GM21381 (cell line): Measurements from ENCODE around the gene NKX1-1.

Experiments used
- ATAC-seq: cut with Tn5 transposase; IDR thresholded peaks from one replicate; pipeline ENCODE4 v1.9.1; 2021; ENCODE audit warnings: mild to moderate bottlenecking, moderate library complexity; ENCODE audit not compliant: unreplicated experiment

Gene NKX1-1

DNA sequence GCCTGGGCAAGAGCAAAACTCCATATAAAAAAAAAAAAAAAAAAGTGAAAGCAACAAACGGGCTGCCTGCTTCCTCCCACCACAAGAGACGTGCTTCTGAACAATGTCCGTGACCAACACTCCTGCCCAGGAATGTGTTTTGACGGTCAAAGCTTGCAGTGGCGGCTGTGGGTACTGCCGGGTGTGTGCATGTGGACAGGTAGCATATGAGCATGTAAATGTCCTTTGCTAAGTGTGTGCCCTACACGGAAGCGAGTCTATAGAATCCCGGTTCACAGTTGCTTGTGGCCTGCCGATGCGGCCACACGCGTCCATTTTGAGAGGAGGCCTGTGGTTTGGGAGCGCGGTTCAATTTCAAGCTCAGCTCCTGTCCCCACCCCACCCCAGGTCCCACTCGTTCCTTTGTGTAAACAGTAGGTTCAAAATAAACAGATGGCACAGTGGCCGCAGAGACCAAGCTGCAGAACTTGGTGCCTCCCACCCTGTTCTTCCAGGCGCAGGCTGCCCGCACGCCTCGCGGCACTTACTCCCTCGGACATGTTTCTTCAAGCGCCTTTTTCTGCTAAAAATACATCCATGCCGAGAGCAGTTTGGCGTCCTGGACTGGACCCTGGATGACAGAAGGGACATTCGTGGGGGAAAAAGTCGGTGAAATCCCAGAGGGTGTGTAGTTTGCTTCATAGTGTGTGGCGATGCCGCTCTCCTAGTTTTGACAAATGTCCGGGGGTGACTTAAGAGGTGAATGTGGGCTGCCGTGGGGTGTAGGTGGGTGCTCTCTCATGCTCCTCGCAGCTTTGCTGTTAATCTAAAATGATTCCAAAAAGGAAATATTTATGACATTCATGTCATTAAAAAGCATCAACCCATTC is 11.5 kb upstream of the NKX1-1 start:
- ATAC-seq, result no peak

DNA sequence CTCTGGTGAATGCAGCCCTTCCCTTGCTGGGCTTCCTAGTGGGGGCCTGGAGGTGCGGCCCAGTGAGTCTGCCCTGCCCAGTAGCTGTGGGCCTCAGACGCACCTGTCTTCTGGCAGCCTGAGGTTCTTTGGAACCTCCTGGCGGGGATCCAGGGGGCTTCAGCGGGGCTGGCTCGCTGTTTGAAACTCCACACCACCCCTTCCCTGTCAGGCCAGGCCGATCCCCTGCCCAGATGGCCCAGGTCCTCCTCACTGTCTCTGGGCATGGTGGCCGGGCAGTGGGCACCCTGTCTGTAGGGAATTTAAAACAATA is 10.7 kb upstream of the NKX1-1 start:
- no peak for ATAC-seq

DNA sequence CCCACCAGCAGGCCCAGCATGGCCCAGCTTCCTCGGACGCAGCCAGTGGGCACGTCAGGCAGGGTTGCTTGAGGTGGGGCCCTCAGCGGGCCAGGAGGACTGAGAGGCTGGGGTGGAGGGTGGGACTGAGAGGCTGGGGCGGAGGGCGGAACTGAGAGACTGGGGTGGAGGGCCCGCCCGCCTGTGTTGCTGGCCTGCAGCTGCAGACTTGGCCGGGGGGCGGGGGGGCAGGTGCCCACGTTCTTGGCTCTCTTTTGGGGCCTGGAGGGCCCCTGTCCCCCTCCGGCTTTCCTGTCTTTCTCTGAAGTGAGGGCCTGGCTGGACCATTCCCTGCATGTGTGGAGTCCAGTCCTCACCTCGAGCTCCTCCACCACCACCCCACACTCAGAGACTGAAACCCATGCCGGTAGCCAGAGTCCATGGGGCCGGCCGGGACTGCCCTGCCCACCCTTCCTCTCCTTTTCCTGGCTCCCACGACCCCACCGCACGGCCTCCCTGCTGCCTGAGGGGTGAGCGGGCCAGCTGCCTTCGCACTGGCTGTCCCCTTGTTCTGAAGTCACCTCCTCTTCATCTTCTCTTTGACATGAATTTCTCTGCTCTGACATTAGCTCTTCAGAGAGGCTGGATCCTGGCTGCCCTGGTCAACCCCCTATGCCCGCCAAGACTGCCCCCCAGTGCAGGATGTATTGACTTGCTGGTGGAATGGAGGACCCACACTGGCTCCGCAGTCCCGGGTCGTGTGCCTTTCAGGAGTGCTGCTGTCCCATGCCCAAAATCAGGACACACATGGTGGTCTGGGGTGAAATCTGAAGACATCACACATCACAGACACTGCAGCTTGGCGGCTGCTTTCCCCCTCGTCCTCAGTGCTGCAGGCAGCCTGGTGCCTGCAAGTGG is 10.1 kb upstream of the NKX1-1 start:
- no peak for ATAC-seq

DNA sequence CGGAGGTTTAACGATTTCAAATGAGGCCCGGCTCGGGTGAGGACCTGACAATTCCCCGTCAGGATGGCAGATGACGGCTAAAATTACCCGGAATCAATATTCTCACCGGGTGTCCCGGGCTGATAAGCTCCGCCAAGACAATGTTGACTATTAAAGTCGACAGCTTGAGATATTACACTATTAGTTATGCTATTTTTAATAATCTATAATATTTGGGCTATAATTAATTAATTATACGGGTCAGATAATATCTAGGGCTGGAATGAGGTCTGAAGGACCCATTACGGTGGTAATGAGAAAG is 9.4 kb upstream of the NKX1-1 start:
- ATAC-seq, result no peak

DNA sequence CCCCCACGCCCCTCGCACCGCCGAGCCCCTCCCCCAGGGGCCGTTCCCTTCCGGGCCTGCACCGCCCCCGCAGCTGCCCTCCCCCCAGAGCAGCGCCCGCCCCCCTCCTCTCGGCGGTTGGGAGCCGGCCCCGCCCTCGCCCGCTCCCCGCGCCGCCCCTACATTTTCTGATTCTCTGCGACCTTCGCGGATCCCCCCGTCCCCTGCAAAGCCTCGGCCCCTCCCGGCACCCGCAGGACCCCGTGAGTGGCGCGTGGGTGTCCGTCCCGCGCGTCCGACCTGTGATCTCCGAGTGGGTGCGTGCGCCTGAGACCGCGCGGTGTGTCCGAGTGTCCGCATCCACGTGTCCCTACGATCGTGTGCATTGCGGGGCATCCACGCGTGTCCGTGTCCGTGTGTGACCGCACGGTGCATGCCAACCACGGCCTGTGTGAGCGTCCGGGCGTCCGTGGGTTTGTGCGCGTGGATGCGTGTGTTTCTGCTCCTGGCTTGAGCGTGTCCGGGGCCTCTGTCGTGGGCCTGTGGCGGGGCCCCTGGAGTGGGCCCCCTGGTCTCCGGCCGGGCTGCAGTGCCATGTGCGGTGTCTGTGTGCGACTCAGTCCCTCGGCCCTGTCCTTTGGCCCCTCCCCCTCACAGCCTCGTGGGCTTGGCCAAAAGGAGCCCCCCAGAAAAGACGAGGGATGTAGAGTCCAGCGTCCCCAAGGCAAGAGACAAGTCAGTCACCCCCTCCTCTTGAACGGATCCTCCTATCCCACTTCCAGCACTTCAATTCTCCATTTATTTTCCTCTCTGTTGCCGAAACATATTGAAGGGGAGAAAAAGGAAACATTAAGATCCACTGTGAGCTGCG is 8.8 kb upstream of the NKX1-1 start:
- ATAC-seq, result no peak

DNA sequence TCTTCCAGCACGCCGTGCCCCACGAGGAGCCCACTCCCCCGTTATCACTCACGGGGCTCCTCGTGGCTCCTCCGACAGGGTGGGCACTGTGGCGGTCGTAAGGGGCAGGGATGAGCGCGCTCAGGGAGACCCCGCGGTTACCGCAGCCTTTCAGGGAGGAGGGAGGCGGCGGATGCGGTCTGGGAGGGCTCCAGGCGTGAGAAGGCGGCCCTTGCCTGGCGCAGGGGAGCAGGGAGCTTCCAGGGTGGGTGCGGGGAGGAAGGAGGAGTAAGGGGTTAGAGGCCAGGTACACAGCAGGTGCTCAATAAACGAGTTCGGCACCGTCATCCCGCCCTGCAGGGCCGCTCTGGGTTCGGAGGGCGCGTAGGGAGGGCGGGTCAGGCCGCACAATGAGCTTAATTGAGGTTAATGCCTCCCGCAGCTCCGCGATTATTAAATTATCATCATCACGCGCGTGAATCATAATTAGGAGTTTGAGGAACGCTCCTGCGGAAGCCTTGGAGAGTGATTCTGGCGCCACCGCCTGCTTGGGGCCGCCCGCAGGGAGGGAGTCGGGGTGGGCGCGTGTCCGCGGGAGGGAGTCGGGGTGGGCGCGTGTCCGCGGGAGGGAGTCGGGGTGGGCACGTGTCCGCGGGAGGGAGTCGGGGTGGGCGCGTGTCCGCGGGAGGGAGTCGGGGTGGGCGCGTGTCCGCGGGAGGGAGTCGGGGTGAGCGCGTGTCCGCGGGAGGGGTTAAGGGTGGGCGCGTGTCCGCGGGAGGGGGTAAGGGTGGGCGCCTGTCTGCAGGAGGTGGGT is 7.6 kb upstream of the NKX1-1 start:
- ATAC-seq, result no peak

DNA sequence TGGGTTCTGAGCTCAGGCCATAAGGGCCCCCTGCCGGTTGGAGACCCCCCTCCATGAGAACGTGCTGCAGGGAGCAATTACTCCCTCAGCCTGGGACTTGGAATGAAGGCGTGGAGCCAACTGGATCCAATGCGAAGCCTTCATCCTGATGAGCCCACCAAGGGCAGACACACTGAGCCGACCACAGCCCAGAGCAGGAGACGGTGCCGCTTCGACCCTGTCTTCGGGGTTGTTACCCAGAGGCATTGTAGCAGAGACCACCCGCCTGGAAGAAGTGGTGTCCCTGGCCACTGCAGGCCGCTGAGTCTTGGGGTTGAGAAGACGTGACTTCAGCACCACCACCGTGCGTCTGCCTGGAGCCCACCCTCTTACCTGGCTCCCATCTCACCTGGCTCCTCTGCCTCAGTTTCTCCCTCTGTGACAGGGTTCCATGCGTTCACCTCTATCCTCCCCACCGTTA is 7.0 kb upstream of the NKX1-1 start:
- no peak for ATAC-seq

DNA sequence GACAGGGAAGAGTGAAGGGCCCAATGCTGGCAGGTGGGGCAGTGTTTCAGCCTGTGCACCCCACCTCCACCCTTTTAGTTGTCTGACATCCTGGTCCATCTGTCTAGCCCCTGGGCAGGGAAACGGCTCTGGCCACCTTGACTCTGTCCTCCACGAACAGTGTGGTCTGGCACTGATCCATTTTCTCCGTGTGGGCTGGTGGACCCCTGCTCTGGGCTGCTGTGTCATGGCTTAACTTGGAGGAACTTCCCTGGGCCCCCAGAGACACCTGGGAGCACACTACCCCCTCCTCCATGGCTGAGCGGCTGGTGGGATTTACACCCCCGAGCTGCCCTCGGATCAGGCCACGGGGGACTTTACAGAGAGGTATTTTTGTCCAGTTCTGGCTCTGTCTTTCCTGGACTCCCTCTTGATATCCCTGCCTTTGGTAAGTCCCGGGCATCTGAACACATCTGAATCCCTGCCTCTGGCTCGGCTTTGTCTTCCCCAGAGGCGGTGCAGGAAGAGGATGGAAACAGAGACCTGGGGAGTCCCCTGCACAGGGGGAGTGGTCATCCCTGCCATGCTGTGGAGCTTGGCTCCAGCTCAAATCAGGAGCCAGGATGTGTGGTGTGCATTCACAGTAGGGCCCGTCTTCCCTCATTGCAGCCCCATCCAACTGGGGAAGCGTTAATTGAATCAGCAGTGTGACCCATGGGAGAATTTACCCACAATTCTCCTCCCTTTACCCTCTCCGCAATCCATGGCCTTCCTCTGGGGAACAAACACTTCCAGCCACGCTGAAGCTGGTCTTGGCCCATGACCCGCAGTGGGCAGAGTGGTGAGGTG is 6.3 kb upstream of the NKX1-1 start:
- ATAC-seq, result no peak

DNA sequence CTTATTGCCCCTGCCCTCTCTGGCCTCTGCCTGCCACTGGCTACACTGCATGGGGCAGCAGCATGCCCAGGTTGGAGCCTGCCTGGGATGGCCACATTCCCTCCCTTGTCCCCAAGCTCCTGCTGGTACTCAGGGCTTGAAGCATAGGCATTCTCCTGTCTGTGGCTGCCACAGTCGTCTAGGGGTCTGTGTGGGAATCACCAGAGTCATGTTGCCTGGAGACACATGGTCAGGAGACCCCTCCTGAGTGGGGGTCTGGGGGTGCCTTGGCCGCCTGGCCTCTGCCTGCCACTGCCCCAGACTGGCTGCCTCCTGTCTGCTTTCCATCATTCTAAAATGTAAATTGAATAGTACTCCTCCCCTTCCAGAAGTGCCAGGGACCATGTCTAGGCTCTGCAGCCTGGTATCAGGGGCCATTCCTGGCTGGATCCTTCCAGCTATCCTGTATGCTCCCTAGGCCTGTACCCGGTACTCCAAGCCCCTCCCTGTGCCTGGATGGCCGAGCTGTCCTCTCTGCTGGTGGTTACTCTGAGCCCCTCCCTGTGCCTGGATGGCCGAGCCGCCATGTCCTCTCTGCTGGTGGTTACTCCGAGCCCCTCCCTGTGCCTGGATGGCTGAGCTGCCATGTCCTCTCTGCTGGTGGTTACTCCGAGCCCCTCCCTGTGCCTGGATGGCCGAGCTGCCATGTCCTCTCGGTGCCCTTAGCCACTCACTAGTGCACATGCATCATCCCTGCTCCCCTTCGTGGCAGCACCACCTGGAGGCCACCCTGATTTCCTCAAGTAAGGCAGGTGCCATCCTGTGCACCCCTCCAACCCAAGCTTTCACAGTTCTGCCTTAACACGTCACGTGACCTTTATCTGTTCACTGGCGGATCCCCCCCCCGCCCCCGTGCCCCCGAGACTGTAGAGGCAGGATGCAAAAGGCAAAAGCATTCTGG is 5.5 kb upstream of the NKX1-1 start:
- ATAC-seq, result no peak

DNA sequence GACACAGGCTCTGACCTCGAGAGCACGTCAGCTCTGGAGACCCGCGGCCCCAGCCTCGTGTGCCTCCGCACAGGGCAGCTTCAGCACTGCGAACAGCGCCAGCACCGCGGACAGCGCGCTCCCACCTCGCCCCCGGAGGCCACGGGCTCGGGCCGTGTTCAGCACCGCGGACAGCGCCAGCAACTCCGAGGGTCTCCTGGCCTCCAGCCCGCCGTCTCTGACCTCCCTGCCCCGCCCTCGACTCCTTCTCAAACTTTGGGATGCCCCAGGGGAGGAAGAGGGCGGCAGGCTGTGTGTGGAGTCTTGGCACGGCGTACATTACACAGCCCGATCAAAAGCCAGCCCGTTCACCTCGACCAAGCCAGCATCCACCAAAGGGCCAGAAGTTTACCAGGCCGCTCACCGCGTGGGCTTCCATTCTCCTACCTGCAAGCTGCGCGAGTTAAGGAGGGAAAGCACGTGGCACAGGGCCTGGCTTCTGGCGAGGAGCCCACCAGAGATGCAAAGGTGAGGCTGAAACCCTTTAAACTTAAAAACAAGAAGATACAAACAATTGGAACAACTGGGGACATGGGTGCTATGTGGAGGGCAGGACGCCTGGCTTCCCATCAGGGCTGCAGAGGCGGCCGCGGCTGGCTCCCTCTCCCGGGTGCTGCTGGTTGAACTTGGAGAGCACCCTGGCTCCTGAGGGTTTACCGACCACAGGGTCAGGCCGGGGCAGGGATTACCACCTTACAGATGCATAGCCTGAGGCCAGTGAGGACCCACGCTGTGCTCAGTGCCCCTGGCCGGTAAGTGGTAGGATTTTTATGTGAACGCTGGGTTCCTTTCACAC is 4.5 kb upstream of the NKX1-1 start:
- ATAC-seq, result no peak

DNA sequence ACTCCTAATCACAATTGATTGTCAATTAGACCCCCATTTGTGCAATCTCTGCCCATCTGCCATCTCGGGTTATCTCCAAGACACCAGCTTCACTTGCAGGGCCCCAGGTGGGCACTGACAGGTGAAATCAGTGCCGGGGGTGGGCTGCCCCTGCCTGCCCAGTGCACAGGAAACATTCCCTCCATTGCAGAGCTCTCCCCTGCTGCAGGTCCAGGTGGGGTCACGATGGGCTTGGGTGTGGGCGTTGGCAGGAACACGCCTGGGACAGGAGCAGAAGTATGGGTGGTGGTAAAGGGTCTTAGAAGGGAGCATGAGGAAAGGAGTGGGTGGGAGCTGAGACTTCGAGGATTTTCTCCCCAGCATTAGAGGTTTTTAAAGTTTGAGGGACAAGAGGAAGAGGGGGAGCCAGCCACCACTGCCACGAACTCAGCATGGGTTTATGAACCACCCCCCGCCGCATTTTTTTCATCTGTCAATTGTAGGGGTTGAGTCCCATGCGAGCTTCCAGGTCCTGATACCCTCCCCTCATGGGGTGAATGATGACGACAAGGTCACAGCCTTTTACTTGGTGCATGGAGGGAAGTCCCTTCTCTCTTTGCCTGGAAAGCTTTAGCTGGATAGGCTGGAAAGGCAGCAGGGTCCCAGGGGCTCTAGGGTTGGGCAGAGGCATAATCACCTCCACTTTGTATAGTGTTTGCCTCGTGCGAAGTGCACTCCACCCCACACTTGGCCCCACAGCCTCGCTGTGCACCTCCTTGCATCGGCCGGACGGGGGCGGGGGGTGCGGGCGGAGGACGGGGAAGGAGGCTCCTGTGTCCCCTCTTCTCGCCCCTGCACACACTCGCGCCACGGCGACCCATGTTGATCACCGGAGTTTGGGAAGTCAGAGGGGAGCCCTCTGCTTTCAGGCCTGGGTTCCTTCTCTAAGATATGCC is 3.5 kb upstream of the NKX1-1 start:
- ATAC-seq, result no peak

DNA sequence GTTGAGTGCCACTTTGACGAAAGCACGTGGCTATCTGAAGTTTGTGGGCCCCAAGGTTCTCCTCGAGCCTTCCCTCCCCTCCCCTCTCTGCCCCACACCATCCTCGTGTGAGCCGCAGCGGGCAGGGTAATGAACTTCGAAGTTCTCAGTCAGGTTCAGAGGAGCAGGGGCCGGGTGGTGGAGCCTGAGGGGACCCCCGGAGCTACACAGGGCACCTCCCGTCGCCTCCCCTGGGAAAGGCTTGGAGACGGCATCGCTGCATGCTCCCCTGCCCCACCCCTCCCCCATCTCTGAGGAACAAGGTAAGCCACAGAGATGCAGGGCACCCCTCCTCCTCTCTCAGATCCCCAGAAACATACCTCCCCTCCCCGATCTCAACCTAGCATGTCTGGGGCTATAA is 2.8 kb upstream of the NKX1-1 start:
- no peak for ATAC-seq

DNA sequence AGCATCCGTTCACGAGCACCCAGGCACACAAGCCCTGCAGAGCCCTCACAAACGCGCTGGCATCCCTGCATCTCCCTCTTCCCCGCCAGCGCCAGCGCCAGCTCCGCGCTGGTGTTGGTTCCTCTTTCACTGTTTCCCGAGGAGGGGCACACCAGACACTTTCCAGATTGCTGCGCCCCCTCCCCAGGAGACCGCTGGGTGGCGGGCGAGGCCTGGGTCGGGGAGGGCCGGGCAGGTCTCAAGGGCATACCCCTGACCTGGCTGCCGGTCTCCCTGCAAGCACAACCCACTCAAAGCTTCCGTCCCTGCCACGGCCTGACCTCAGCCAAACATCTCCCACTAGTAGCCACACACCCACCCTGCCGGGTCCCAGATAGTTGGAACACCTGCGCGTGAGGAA is 2.2 kb upstream of the NKX1-1 start:
- no peak for ATAC-seq

DNA sequence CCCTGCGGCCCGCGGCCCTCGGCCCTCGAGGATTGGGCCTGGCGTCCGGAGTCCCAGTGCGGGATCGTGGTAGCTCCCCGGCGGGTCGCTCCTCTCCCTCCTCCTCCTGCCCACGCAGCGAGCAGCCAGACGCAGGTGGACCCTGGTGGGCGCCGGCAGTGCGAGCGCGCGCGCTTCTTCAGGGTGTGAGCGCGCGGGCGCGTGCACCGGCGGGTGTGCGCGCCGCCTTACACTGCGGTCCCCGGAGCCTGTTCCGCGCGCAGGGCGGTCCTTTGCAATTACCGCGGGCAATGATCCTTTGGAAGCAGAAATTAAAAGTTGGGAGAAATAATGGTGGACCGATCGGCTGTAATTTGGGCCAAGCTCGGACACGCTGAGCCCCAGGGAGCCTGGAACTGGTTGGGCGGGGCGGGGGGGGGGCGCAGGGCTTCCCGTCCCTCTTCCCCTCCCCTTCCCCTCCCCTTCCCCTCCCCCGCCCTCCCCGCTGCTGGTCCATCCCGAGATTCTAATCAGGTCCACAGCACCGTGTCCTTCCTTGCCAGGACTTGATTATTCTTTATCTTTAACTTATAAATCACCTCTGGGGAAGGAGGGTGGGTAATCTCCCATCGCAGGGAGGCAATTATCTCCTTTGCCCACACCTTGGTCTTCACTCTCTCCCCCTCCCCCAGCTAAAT is 1.6 kb upstream of the NKX1-1 start:
- no peak for ATAC-seq

DNA sequence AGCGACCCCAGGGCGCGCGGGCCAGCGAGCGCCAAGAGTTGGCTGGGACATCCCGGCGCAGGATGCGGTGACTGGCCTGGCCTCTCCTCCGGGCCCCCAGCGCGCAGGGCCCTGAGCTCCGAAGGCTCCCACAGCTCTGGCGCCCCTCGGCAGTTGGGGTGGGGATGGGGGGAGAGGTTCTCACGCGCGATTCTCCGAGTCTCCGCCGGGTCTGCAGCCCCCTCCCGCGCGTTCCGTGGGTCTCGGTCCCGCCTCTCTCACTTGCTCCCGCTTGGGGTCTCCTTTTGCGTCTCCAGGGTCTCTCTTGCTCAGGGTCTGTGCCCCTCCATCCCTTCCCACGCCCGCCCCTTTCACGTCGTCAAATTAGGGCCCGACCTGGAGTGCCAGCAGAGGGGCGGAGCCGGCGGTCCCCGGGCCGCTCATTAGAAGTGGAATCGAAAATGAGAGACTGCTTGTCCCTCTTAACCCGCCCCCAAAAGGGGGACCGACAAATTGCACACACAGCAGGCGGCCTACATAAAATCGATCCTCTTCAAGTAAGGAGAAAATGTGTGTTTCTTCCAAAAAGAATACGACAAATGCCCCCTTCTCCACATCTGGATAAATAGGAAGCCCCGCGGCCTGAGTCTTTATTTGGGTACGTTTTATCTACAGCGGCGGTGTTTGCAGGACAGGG is 877 bp upstream of the NKX1-1 start:
- no peak for ATAC-seq
